Testis (tissue), 3 donors: ENCODE measurements around the gene ASIC1. TPM values are rescaled to one million over a fixed set of nuclear protein-coding genes. Genes with fewer than 3 reads are reported as not detected.
"Not testable (repeated sequence)": the region's sequence is repeated elsewhere in the genome, so short reads cannot be mapped to it uniquely, and the experiment has no call there.

Experiments
- DNase-seq: peaks from one replicate; pipeline ENCODE4 v3.0.0-alpha.2; 2019
- H3K27ac ChIP-seq, 2 donors: fragments of 200-600 bp; sonication (generic); one replicate each; pipeline ENCODE4 v1.5.1; 2019
- H3K27me3 ChIP-seq: fragments of 200-600 bp; sonication (generic); one replicate; pipeline ENCODE4 v1.5.1; 2019
- H3K36me3 ChIP-seq: fragments of 200-600 bp; sonication (generic); one replicate; pipeline ENCODE4 v1.5.1; 2017; ENCODE audit warnings: low read depth; ENCODE audit errors: missing control alignments
- H3K4me1 ChIP-seq: fragments of 200-600 bp; sonication (generic); one replicate; pipeline ENCODE4 v1.5.1; 2019
- H3K4me3 ChIP-seq, 2 donors: fragments of 200-600 bp; sonication (generic); one replicate each; pipeline ENCODE4 v1.5.1; 2017 to 2019
- H3K9me3 ChIP-seq: fragments of 200-600 bp; sonication (generic); one replicate; pipeline ENCODE4 v1.5.1; 2017
- POLR2A ChIP-seq: fragments of 450-650 bp; IDR thresholded peaks from one replicate; pipeline ENCODE4 v1.6.1; 2017; ENCODE audit warnings: antibody characterized with exemption, mild to moderate bottlenecking, moderate library complexity
- WGBS, 2 donors: methylation state at CpG; one replicate each; pipeline ENCODE4 v1.1.5; 2018; 5-methylcytosine and 5-hydroxymethylcytosine counted together
- intact Hi-C: fragments of 100-400 bp; cut with DNase I; formaldehyde crosslinking; loops from one replicate; pipeline ENCODE4 v1.15.1; 2023; ENCODE audit warnings: low total_unique reads
- polyA plus RNA-seq: library from polyadenylated mRNA; stranded (reverse); fragments of 350-450 nt; fragmentation: Illumina TruSeq; extraction: RNeasy Lipid Tissue Mini Kit (QIAGEN cat#74804); gene quantifications from one replicate; pipeline ENCODE4 v1.2.3, GENCODE V29; 2014; ENCODE audit warnings: low read depth, low replicate concordance; ENCODE audit not compliant: insufficient read depth
- total RNA-seq, 2 donors: library from RNA; depleted of rRNA; stranded (reverse); fragments of >200 nt; gene quantifications; one replicate each; pipeline ENCODE4 v1.2.3, GENCODE V29; 2016
- TF ChIP-seq, protein P1 (sequence below), 3 experiments: fragments of 450-650 bp in 2 of 3; fragments of 200-600 bp in 1 of 3; sonication (generic) in 1 of 3; IDR thresholded peaks; one replicate each; pipeline ENCODE4 v1.5.1; 2016 to 2019; ENCODE audit warnings: antibody characterized with exemption in 3 of 3, mild to moderate bottlenecking in 2 of 3, moderate library complexity in 1 of 3

ASIC1 gene
- total and polyA plus RNA-seq, 3 donors from 2014 or later, result 1.9 to 3.5 (median 2.7) TPM

GRCh38 chr12:50026691-50027090, 30.7 kb upstream of the ASIC1 start:
- Histone ChIP-seq H3K36me3 (no peaks in the 10 kb centered on the region), H3K27ac (no peak overlapping the region), H3K4me3 (no peak overlapping the region), H3K4me1 (peaks cover 3% of the 10 kb centered on the region), H3K9me3 (no peaks in the 10 kb centered on the region), H3K27me3 (no peaks in the 10 kb centered on the region)
- no peak for DNase-seq
- intact Hi-C loops, result no loop called here
- WGBS, 2 donors, result 67 to 80% methylated on average over 3 of the region's 3 CpGs
- TF ChIP-seq POLR2A, result no peak
- TF ChIP-seq, protein P1, sequence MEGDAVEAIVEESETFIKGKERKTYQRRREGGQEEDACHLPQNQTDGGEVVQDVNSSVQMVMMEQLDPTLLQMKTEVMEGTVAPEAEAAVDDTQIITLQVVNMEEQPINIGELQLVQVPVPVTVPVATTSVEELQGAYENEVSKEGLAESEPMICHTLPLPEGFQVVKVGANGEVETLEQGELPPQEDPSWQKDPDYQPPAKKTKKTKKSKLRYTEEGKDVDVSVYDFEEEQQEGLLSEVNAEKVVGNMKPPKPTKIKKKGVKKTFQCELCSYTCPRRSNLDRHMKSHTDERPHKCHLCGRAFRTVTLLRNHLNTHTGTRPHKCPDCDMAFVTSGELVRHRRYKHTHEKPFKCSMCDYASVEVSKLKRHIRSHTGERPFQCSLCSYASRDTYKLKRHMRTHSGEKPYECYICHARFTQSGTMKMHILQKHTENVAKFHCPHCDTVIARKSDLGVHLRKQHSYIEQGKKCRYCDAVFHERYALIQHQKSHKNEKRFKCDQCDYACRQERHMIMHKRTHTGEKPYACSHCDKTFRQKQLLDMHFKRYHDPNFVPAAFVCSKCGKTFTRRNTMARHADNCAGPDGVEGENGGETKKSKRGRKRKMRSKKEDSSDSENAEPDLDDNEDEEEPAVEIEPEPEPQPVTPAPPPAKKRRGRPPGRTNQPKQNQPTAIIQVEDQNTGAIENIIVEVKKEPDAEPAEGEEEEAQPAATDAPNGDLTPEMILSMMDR (IDR thresholded peaks at IDR 0.05), result no peak

GRCh38 chr12:50030449-50030848, 26.9 kb upstream of the ASIC1 start:
- intact Hi-C loops, H3K4me1 ChIP-seq, H3K9me3 ChIP-seq, H3K27me3 ChIP-seq, DNase-seq, H3K27ac ChIP-seq, H3K4me3 ChIP-seq, H3K36me3 ChIP-seq: not testable (repeated sequence)
- 90 to 94% methylated on average over 9 of the region's 9 CpGs for WGBS, 2 donors

DNA sequence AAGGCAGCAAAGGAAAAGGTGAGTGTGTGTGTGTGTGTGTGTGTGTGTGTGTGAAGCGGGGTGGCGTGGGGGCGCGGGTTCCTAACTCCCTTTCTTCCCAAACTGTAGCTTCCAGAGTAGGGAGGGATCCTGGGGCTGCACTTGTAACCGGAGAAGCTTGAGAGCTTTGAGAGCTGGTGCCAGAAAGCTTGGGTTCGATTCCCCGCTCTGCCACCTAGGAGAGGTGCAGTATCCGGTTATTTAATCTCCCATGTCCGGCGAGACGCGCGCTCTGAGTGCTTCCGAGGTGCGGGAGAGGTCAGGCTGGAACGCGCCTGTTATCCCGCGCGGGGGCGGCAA, 24.9 kb upstream of the ASIC1 start:
- no peaks in the 10 kb centered on the region for H3K9me3 ChIP-seq
- TF ChIP-seq, protein P1 (IDR thresholded peaks at IDR 0.05), result no peak
- no peak for TF ChIP-seq POLR2A
- no peaks in the 10 kb centered on the region for H3K4me1 ChIP-seq
- intact Hi-C loops, result no loop called here
- 15 to 38% methylated on average over 8 to 21 of the region's 21 CpGs for WGBS, 2 donors
- H3K27ac ChIP-seq, result no peak overlapping the region
- H3K4me3 ChIP-seq, result peak overlapping the region; percentile 39 to 53
- DNase-seq, result no peak
- no peaks in the 10 kb centered on the region for H3K36me3 ChIP-seq
- H3K27me3 ChIP-seq, result no peaks in the 10 kb centered on the region

DNA sequence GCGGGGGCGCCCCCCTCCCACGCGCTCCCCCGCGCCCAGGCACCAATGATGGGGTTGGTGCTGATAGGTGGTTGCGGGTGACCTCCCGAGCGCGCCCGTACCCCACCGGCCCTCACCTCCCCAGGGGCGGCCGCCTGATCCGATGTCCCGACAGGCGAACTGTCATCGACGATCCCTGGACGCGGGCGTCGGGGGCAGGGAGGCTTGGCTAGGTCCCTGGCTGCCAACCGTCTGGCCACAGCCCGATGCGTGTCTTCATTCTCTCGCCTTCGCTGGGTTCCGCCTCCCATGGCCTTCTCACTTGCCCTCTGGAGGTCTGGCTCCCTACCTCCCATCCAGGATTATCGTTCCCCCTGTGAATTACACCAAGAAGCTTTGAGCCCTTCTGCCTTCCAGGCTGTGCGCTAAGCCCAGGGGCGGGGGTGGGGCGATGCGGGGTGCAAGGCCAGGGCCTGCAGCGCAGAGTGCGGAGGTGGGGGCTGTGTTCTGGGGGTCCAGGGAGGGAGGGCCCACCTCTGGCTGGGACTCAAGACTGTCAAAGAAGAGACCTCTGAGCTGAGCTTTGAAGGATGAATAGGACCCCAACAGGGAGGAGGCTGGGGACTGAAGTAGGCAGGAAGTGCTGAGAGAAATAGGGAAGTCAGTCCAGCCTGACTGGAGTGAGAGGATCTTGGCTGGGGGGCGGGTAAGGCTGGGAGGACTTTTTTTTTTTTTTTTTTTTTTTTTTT, 24.4 kb upstream of the ASIC1 start:
- Histone ChIP-seq H3K4me3 (peak overlapping the region; percentile 39 to 53), H3K27ac (no peak overlapping the region), H3K36me3 (no peaks in the 10 kb centered on the region), H3K4me1 (no peaks in the 10 kb centered on the region), H3K9me3 (no peaks in the 10 kb centered on the region), H3K27me3 (no peaks in the 10 kb centered on the region)
- 13 to 34% methylated on average over 5 to 37 of the region's 37 CpGs for WGBS, 2 donors
- DNase-seq, result peak; percentile 26
- TF ChIP-seq, protein P1 (IDR thresholded peaks at IDR 0.05), result no peak
- no peak for TF ChIP-seq POLR2A
- intact Hi-C loops, result no loop called here

GRCh38 chr12:50038336-50038735, 19.1 kb upstream of the ASIC1 start:
- H3K9me3 ChIP-seq, result no peaks in the 10 kb centered on the region
- no peak overlapping the region for H3K4me3 ChIP-seq
- H3K27me3 ChIP-seq, result no peaks in the 10 kb centered on the region
- intact Hi-C loops, result no loop called here
- no peak for TF ChIP-seq POLR2A
- TF ChIP-seq, protein P1 (IDR thresholded peaks at IDR 0.05), result no peak
- DNase-seq, result no peak
- H3K4me1 ChIP-seq, result no peaks in the 10 kb centered on the region
- WGBS, 2 donors, result 91 to 93% methylated on average over 4 of the region's 4 CpGs
- H3K27ac ChIP-seq, result no peak overlapping the region
- no peaks in the 10 kb centered on the region for H3K36me3 ChIP-seq
